ENCODE results near the gene PRELID3B.

The PRELID3B gene

GRCh38 chr20:59031564-59032022, 11.0 kb downstream of the PRELID3B start:
- peak overlapping the region; percentile 82 to 94 for H3K4me3 ChIP-seq (ENCODE audit: low read depth in 1 of 2, low read length in 1 of 2)
- no peaks in the 10 kb centered on the region for H3K9me3 ChIP-seq
- H3K36me3 ChIP-seq: peaks cover 67% of the 10 kb centered on the region
- H3K27ac ChIP-seq: peak overlapping the region; percentile 93
- TF ChIP-seq CTCF (IDR thresholded peaks at IDR 0.05): no peak
- H3K4me1 ChIP-seq (ENCODE audit: control insufficient read depth in 1 of 2, insufficient read depth in 1 of 2, low read depth in 1 of 2, low read length in 1 of 2): peaks cover 37 to 38% of the 10 kb centered on the region in 2 experiments
- no peaks in the 10 kb centered on the region for H3K27me3 ChIP-seq

DNA sequence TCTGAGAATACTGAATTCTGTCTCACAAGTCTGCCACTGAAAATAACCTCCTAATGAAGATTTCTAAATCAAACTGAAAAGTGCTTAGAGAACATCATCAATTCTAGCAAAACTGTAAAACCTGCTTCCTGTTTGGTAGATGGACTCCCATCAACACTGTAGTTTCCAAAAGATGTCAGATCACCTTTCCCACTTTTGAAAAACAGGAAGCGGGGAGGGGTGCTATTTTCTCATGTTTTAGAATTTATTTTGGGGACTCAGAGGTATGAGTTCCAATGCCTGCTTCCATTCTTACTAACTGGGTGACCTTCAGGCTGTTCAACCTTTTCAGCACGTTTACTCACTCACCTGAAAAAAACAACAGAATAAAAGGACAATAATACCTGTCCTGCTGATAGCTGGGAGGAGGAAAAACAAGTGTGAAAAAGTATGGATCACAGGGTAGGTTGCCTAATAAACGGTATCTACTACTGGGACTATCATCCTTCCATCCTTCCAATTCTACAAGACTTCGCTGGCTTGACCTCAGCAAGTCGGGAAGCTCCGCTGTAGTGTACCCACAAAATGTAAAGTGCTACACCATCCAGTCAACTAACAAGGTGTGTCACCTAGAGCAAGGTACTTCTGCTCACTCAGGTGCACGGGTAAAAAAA, 11.5 kb downstream of the PRELID3B start:
- H3K4me1 ChIP-seq (ENCODE audit: control insufficient read depth in 1 of 2, insufficient read depth in 1 of 2, low read depth in 1 of 2, low read length in 1 of 2): peaks cover 37 to 38% of the 10 kb centered on the region in 2 experiments
- H3K27ac ChIP-seq: peak overlapping the region; percentile 93
- peak overlapping the region; percentile 82 to 94 for H3K4me3 ChIP-seq (ENCODE audit: low read depth in 1 of 2, low read length in 1 of 2)
- no peak for TF ChIP-seq CTCF (IDR thresholded peaks at IDR 0.05)
- no peaks in the 10 kb centered on the region for H3K9me3 ChIP-seq
- H3K36me3 ChIP-seq: peaks cover 68% of the 10 kb centered on the region
- H3K27me3 ChIP-seq: no peaks in the 10 kb centered on the region

- peaks cover 37 to 38% of the 10 kb centered on the region in 2 experiments for H3K4me1 ChIP-seq (ENCODE audit: control insufficient read depth in 1 of 2, insufficient read depth in 1 of 2, low read depth in 1 of 2, low read length in 1 of 2)
- H3K27me3 ChIP-seq: no peaks in the 10 kb centered on the region
- peaks cover 68% of the 10 kb centered on the region for H3K36me3 ChIP-seq
- H3K9me3 ChIP-seq: no peaks in the 10 kb centered on the region
- no peak overlapping the region for H3K4me3 ChIP-seq (ENCODE audit: low read depth in 1 of 2, low read length in 1 of 2)
- TF ChIP-seq CTCF (IDR thresholded peaks at IDR 0.05): no peak
- no peak overlapping the region for H3K27ac ChIP-seq
These were observed 13.8 kb downstream of the PRELID3B start for GRCh38 chr20:59028812-59029211.

- Histone ChIP-seq H3K27me3 (no peaks in the 10 kb centered on the region), H3K4me1 (ENCODE audit: control insufficient read depth in 1 of 2, insufficient read depth in 1 of 2, low read depth in 1 of 2, low read length in 1 of 2) (peaks cover 35 to 38% of the 10 kb centered on the region in 2 experiments), H3K4me3 (ENCODE audit: low read depth in 1 of 2, low read length in 1 of 2) (no peak overlapping the region), H3K27ac (no peak overlapping the region), H3K9me3 (no peaks in the 10 kb centered on the region), H3K36me3 (peaks cover 76% of the 10 kb centered on the region)
- TF ChIP-seq CTCF (IDR thresholded peaks at IDR 0.05): no peak
These were observed 14.8 kb downstream of the PRELID3B start for GRCh38 chr20:59027741-59028320.

DNA sequence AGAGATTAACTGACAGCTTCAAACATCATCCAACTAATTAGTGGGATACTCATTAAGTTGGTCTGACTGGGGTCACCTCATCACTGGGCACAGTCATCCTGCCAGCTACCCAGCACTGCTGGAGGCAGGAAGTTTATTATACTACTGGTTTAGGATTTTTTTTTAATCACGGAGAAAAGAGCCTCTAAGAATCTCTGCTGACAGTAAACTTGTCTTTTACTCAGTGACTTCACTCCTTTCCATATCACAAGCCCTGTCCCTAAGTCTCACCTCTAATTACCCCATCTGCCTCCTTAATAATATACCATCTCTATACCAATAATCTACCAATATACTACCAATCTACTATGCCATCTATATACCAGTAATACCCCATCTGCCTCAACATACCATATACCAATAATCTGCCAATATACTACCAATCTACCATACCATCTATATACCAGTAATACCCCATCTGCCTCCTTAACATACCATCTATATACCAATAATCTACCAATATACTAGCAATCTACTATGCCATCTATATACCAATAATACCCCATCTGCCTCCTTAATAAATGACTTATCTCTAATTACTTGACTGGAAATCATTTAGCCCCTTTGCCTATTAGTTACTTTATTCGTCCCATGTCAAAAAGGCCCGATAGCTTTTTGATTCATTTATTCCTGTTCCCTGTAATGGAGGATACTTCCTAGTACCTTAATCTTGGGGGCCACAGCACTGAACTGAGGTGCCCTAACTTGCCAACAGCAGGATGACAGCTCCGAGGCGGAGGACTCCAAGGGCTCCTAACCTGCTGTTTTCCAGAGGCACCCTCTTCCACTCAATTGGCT, 15.5 kb downstream of the PRELID3B start:
- no peak overlapping the region for H3K4me3 ChIP-seq (ENCODE audit: low read depth in 1 of 2, low read length in 1 of 2)
- H3K4me1 ChIP-seq (ENCODE audit: control insufficient read depth in 1 of 2, insufficient read depth in 1 of 2, low read depth in 1 of 2, low read length in 1 of 2): peaks cover 32 to 38% of the 10 kb centered on the region in 2 experiments
- no peak overlapping the region for H3K27ac ChIP-seq

More for the DNA sequence above, 15.5 kb downstream of the PRELID3B start:
- H3K27me3 ChIP-seq: no peaks in the 10 kb centered on the region
- peaks cover 80% of the 10 kb centered on the region for H3K36me3 ChIP-seq
- no peak for TF ChIP-seq CTCF (IDR thresholded peaks at IDR 0.05)
- H3K9me3 ChIP-seq: no peaks in the 10 kb centered on the region

Measured in neutrophil (primary cell).